ENCODE data around the gene GMPR.

The GMPR gene

GRCh38 chr6:16238057-16238962, at the start of gene GMPR:
GMPR (plus strand) TSS chr6:16238587; CDS start chr6:16238694, 107 bp downstream.
- in situ Hi-C loops (cut with HindIII; ENCODE audit: low pct_unique_long_range_greater_than_20kb, low sequenced_read_pairs): no loop called here
- peak; percentile 37 to 65 for DNase-seq (ENCODE audit: low read depth in 1 of 2, low spot score in 1 of 2)
- no peak for TF ChIP-seq JUND (IDR thresholded peaks at IDR 0.05; ENCODE audit: low read depth)

DNA sequence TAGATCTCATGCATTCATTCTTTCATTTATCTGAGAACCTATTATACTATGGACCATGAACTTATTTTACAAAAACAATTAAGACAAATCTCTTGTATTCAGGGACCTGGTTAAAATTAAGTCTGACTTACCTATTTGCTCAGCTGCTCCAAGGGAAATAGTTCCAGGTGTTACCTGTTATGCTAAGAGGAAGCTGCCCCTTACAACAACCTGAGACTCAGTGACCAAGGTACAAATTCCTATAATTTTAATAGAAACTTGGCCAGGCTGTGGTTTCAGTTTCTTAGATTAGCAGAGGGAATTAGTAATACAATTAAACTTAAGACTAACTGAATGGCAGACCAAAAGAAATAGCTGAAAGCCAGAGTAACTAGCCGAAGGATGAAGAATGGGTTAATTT, 48.2 kb upstream of the GMPR start:
- no peak for TF ChIP-seq JUND (IDR thresholded peaks at IDR 0.05; ENCODE audit: low read depth)
- DNase-seq (ENCODE audit: low read depth in 1 of 2, low spot score in 1 of 2): no peak
- in situ Hi-C loops (cut with HindIII; ENCODE audit: low pct_unique_long_range_greater_than_20kb, low sequenced_read_pairs): no loop called here

DNA sequence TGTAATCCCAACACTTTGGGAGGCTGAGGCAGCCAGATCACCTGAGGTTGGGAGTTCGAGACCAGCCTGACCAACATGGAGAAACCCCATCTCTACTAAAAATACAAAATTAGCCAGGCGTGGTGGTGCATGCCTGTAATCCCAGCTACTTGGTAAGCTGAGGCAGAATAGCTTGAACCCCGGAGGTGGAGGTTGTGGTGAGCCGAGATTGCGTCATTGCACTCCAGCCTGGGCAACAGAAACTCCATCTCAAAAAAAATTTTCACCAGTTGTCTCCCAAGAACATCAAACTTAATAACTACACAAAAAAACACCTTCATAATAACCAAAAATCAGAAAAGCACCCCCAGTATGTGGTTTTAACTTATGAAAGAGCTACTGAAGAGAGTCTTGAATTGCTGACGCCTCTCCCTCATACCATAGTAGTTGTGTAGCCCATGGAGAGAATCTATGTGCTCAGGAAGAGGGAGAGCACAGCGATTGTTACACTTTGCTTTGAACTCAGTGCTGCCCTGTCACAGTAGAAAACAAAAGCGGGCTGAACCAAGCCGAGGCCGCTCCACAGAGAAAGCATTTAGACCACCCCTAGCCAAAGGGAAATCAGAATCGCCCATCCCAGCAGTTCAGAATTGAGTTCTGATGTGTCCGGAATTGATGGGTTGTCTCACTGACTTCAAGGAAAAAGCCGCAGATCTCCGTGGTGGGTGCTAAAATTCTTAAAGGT, 42.0 kb upstream of the GMPR start:
- in situ Hi-C loops (cut with HindIII; ENCODE audit: low pct_unique_long_range_greater_than_20kb, low sequenced_read_pairs): no loop called here
- no peak for TF ChIP-seq JUND (IDR thresholded peaks at IDR 0.05; ENCODE audit: low read depth)
- no peak for DNase-seq (ENCODE audit: low read depth in 1 of 2, low spot score in 1 of 2)

DNA sequence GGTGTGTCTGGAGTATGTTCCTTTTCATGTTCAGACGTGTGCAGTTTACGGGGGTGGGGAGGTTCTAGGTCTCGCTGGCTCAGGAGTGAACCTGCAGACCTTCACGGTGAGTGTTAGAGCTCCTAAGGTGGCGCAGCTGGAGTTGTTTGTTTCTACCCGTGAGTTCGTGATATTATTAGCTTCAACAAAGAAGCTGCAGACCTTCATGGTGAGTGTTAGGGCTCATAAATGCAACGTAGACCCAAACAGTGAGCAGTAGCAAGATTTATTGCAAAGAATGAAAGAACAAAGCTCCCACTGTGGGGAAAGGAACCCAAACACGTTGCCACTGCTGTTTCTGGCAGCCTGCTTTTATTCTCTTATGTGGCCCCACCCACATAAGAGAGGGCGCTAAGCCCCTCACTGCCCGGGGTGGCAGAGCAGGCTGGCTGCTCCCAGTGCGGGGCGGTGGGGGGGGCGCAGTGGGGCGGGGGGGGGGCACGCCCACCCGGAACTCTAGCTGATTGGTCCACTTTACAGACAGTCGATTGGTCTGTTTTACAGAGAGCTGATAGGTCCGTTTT, 41.3 kb upstream of the GMPR start:
- in situ Hi-C loops (cut with HindIII; ENCODE audit: low pct_unique_long_range_greater_than_20kb, low sequenced_read_pairs): no loop called here
- DNase-seq (ENCODE audit: low read depth in 1 of 2, low spot score in 1 of 2): peak in 1 of 2 experiments; percentile 15

DNA sequence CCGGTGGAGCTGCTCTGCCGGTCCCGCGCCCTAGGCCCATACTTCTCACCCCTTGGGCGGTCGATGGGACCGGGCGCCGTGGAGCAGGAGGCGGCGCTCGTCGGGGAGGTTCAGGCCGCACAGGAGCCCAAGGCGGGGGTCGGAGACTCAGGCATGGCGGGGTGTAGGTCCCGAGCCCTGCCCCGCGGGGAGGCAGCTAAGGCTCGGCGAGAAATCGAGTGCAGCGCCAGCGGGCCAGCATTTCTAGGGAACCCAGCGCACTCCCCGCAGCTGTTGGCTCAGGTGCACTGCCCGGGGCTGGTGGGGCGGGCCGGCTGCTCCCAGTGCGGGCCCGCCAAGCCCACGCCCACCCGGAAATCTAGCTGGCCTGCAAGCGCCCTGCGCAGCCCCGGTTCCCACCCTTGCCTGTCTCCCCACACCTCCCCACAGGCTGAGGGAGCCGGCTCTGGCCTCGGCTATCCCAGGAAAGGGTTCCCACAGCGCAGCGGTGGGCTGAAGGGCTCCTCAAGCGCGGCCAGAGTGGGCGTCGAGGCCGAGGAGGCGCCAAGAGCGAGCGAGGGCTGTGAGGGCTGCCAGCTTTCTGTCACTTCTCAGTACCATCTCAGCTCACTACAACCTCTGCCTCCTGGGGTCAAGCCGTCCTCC, 40.2 kb upstream of the GMPR start:
- TF ChIP-seq JUND (IDR thresholded peaks at IDR 0.05; ENCODE audit: low read depth): no peak
- no peak for DNase-seq (ENCODE audit: low read depth in 1 of 2, low spot score in 1 of 2)
- in situ Hi-C loops (cut with HindIII; ENCODE audit: low pct_unique_long_range_greater_than_20kb, low sequenced_read_pairs): no loop called here

More for the DNA sequence above, 41.3 kb upstream of the GMPR start:
- TF ChIP-seq JUND (IDR thresholded peaks at IDR 0.05; ENCODE audit: low read depth): no peak

DNA sequence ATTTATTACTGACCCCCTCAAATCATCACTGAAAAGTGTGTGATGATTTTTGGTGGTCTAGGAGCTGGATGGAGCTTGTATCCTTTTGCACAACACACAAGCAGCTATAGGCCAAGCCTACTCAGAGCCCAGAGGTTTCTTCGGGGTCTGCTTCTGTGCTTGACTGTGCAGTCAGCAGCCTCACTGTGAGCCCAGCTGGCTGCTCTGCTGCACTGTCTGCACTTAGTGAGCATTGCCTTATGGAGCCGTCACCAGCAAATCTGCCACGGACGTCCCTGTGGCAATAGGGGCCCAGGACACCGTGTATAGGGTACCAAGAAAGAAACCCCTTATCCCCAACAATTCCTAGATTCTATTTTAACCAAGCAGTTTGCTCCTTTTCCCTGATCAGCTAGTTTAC, 38.6 kb upstream of the GMPR start:
- in situ Hi-C loops (cut with HindIII; ENCODE audit: low pct_unique_long_range_greater_than_20kb, low sequenced_read_pairs): no loop called here
- no peak for DNase-seq (ENCODE audit: low read depth in 1 of 2, low spot score in 1 of 2)
- no peak for TF ChIP-seq JUND (IDR thresholded peaks at IDR 0.05; ENCODE audit: low read depth)

DNA sequence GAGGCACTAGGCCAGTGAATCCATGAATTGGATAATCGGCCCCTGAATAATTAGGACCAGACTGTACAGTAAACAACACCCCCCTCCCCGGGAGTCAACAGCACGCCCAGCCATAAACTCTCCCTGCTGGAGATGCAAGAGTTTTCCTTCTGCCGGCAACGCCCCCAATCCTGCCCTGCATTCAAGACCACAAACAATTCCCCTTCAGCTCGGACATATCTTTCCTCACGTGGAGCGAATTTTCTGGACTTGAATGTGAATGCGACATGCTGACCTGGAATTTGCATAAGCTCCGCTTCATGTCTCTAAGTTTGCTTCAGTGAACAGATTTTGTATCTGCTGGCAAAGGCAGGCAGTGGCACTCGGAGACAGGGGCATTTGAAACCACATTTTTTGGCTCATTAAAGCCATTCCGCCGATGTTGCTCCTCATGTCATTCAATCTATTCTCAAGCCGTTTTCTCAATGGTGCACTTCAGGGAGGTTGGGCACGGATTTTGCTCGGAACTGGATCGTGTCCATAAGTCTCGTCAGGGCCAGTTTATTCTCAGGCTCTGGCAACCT, 38.0 kb upstream of the GMPR start:
- TF ChIP-seq JUND (IDR thresholded peaks at IDR 0.05; ENCODE audit: low read depth): no peak
- DNase-seq (ENCODE audit: low read depth in 1 of 2, low spot score in 1 of 2): no peak
- in situ Hi-C loops (cut with HindIII; ENCODE audit: low pct_unique_long_range_greater_than_20kb, low sequenced_read_pairs): no loop called here

DNA sequence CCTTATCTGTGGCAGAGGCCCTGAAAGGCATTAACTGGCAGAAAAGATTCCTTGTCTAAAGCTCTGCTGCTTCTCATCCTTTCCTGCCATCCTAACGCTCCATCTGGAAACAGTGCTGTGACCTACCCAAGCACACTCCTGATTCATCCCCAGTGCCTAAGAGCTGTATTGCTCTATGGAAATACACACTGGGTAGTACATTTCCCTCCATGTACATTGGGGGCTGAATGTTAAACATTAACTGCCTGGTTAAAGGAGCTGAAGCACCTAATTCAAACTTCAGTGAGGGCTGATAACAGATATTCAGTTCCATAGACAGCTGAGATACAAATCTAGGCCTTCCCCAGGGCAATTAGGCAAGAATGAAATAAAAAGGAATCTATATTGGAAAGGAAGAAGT, 36.7 kb upstream of the GMPR start:
- in situ Hi-C loops (cut with HindIII; ENCODE audit: low pct_unique_long_range_greater_than_20kb, low sequenced_read_pairs): no loop called here
- no peak for TF ChIP-seq JUND (IDR thresholded peaks at IDR 0.05; ENCODE audit: low read depth)

GRCh38 chr6:16204653-16205376, 33.6 kb upstream of the GMPR start:
- in situ Hi-C loops (cut with HindIII; ENCODE audit: low pct_unique_long_range_greater_than_20kb, low sequenced_read_pairs): no loop called here
- no peak for DNase-seq (ENCODE audit: low read depth in 1 of 2, low spot score in 1 of 2)
- no peak for TF ChIP-seq JUND (IDR thresholded peaks at IDR 0.05; ENCODE audit: low read depth)

More for the DNA sequence above, 36.7 kb upstream of the GMPR start:
- DNase-seq (ENCODE audit: low read depth in 1 of 2, low spot score in 1 of 2): no peak

DNA sequence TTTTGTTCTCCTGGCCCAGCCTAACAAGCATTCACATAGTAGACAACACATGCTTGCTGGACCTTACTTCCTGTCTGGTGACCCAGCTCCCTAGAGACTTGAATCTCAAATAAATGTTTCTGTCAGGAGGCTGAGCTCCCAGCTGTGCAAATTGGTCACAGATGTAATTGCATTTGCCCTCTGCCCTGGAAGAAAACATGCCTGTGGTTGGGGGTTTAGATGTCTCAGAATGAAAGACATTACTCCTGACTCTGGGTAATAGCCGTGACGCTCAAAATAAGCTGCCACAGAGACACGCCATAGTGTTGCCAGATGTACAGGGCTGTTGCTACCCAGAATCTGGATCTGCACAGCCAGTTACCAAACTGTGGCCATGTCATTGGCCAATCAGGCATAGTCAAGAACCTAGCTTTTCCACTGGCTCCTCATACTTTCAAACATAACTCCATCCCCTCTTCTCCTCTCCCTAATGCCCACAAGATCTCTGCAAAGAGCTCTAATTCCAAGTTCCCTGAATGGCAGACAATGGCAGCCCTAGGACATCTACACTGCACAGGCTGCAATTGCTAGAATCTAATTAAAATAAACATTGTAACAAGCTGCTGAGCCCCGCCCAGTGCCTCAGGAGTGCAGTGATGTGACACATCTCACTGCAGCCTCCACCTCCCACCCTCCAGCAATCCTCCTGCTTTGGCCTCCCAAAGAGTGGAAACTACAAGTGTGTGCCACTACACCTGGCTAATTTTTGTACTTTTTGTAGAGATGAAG, 32.8 kb upstream of the GMPR start:
- peak in 1 of 2 experiments; percentile 10 for DNase-seq (ENCODE audit: low read depth in 1 of 2, low spot score in 1 of 2)
- in situ Hi-C loops (cut with HindIII; ENCODE audit: low pct_unique_long_range_greater_than_20kb, low sequenced_read_pairs): no loop called here
- no peak for TF ChIP-seq JUND (IDR thresholded peaks at IDR 0.05; ENCODE audit: low read depth)

DNA sequence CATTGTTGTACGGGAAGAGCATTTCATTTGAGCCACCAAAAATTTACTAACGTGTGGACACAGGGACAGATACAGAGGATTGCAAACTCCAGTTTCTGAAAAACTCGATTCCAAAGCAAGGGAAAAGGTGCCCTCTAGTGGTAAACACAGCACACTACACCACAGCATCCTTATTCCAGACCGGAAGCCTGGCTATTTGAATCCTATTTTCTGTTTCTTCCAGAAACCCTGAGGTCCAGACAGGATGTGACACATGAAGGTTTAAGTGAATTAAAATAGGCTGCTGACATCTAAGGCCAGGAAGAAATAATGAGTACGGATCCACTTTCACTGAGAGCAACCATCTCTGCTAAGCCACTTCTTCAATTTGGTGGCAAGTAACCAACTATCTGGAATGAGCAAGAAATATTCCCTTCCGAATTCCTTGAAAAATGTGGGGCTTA, 31.8 kb upstream of the GMPR start:
- no peak for TF ChIP-seq JUND (IDR thresholded peaks at IDR 0.05; ENCODE audit: low read depth)
- DNase-seq (ENCODE audit: low read depth in 1 of 2, low spot score in 1 of 2): peak; percentile 67 to 72
- in situ Hi-C loops (cut with HindIII; ENCODE audit: low pct_unique_long_range_greater_than_20kb, low sequenced_read_pairs): no loop called here

Measured in T47D (cell line).